Dedifferentiated amniotic fluid mesenchymal stem cell (primary cell): Measurements from ENCODE around the gene ERBB2.
A peak's percentile ranks its signal among the peaks of the same experiment; 100 is the strongest.

Experiments used
- DNase-seq: peaks from one replicate; pipeline ENCODE4 v3.0.0-alpha.2; 2016; ENCODE audit errors: extremely low spot score

The ERBB2 gene

GRCh38 chr17:39699818-39700147 lies at the start of gene ERBB2:
Gene ERBB2 (plus strand): TSS chr17:39700064. CDS start chr17:39700239, 175 bp downstream.
- DNase-seq, result peak; percentile 76

- no peak for DNase-seq
These were observed 49.7 kb upstream of the ERBB2 start for GRCh38 chr17:39650121-39650579.

DNA sequence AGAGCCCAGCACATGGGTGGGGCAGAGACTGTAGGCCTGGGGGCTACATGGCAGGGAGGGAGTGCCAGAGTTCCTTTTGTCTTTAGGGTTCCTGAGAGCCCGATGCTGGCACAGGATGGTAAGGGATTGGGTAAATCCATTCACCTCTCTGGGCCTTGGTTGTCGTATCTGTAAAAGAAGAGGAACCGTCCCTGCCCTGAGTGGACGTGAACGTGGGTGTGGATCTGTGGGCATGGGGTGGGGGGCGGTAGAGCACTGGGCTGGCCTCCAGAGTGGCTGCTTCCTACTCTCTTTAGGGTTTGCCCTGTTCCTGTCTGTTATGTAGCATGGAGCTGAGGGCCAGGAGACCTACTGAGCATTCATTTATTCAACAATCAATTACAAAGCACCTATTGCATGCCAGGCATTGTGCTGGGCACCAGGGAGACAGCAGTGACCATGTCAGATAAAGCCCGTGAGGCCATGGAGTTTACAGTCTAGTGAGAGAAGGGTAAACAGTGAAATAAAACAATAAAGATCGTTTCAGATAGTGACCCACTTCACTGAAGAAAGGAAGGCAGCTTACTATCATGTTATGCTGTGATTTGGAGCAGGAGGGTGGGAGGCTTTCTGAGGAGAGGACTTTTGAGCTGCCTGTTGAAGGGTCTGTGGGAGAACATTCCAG lies 47.8 kb upstream of the ERBB2 start:
- no peak for DNase-seq

DNA sequence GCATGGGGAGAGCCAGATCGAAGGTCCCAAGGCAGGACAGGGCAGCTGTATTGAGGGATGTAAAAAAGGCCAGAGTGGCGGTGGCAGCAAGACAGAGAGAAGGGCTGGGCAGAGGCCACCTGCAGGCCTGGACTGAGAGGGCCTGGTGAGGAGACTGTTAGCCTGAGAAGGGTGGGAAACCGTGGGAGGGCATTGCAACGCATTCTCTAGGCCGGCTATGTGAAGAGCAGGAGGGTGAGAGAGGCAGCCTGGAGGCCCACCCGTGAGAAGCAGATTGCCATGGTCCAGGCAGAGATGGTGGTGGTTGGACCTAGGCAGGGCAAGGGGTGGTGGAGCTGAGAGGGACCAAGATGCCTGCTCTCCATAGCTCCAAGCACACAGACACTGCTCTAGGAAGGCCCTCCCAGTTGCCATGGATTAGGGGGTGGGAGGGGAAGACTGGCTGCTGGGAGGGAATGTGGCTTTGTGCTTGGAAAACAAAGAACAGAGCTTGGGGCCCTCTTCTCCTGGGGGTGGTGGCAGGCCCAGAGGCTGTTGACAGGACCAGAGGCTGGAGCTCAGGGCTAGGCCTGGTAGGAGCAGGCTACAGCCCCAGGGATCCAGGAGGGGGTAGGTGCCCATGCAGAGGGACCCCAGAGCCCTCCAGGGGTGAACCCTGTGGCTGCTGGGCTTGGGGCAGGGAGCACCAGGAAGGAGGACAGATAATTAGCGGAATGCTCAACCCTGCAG lies 47.1 kb upstream of the ERBB2 start:
- no peak for DNase-seq

GRCh38 chr17:39653316-39653661 lies 46.6 kb upstream of the ERBB2 start:
- DNase-seq, result no peak

GRCh38 chr17:39653662-39654331 lies 46.1 kb upstream of the ERBB2 start:
- DNase-seq, result no peak

DNA sequence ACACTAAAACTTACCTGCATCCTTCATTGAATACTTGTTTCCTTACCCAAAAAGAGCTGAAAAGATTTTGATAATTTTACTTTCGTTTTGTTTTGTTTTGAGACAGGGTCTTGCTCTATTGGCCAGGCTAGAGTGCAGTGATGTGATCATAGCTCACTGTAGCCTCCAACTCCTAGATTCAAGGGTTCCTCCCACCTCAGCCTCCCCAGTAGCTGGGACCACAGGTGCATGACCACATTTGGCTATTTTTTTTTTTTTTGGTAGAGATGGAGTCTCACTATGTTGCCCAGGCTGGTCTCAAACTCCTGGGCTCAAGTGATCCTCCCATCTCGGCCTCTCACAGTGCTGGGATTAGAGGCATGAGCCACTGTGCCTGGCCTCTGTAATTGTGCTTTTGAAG lies 44.8 kb upstream of the ERBB2 start:
- no peak for DNase-seq

- no peak for DNase-seq
These were observed 41.5 kb upstream of the ERBB2 start for GRCh38 chr17:39658346-39658745.

- no peak for DNase-seq
These were observed 41.1 kb upstream of the ERBB2 start for GRCh38 chr17:39658760-39659159.

DNA sequence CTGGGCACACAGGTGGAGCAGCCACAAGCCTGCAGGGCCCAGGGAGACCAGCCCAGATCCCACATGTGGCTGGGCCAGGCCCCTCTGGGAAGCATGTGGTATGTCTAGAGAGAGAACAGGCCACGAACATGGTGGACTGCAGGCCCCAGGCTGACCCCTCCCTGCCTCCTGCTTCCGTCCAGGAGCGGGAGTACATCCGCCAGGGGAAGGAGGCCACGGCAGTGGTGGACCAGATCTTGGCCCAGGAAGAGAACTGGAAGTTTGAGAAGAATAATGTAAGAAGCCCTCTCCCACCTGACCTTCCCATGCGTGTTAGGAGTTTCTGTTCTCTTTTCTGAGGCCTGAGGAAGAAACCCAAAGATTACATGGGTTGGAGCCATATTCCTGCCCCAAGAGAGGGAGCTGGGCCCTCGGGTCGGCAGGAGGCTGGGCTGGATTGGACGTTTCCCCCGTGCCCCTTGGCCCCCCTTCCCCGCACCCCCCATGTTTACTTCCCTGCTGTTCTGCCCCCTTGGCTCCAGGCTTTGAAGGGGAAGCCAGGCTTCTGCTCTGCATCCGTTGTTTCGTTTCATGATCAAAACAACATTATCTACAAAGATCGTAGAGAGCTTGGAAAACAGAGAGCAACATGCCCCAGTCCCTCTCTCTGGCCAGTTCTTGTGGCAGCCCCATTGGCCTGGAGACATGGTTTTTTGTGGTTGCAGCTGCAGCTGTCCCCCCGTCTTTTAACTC lies 40.4 kb upstream of the ERBB2 start:
- DNase-seq, result no peak

- no peak for DNase-seq
These were observed 39.9 kb upstream of the ERBB2 start for GRCh38 chr17:39660011-39660360.

DNA sequence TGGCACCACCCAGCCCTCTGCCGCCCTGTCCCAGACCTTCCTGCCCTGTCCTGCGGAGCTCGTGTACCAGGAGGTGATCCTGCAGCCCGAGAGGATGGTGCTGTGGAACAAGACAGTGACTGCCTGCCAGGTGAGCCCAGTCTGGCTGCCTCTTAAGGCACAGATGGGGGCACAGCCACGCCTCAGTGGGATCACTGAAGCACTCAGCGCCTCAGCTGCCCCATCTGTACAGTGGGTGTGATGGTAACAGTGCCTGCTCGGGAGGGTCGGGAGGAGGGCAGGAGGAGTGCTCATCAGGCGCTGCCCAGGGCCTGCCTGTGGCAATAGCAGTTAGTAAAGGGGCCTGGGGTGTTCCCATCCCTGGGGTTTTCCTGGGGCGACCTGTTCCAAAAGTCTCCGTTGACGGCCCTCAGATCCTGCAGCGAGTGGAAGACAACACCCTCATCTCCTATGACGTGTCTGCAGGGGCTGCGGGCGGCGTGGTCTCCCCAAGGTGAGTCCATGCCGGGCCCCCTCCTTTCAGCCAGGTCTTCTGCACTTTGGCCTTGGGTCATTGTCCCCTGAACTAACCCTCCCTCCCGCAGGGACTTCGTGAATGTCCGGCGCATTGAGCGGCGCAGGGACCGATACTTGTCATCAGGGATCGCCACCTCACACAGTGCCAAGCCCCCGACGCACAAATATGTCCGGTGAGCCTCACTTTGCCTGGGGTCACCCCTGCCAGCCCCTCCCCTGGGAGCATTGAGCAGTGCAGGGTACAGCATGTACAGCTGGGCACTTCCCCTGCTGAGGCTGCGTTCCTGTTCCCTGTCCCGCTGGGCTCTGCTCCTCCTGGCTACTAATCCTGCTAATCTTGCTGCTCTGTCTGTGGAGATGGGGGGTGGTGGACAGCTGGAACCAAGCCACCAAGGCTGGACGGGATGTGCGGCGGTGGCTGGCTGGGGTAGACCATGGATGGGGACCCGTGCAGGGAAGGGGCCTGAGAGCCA lies 39.2 kb upstream of the ERBB2 start:
- DNase-seq, result no peak

- DNase-seq, result no peak
These were observed 37.9 kb upstream of the ERBB2 start for GRCh38 chr17:39661744-39662541.

DNA sequence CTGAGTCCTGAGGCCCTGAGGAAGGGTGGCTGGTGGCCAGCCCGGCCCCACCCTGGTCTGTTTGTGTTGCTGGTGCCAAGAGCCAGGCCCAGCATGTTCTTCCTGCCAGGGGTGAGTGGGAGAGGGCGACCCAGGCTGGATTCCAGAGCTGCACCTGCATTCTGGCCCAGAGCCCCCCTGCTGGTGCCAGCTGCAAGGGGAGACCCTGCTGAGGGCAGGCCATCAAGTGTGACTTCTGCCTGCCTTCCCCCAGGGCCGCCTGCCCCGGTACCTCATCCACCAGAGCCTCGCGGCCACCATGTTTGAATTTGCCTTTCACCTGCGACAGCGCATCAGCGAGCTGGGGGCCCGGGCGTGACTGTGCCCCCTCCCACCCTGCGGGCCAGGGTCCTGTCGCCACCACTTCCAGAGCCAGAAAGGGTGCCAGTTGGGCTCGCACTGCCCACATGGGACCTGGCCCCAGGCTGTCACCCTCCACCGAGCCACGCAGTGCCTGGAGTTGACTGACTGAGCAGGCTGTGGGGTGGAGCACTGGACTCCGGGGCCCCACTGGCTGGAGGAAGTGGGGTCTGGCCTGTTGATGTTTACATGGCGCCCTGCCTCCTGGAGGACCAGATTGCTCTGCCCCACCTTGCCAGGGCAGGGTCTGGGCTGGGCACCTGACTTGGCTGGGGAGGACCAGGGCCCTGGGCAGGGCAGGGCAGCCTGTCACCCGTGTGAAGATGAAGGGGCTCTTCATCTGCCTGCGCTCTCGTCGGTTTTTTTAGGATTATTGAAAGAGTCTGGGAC lies 37.1 kb upstream of the ERBB2 start:
- DNase-seq, result no peak

DNA sequence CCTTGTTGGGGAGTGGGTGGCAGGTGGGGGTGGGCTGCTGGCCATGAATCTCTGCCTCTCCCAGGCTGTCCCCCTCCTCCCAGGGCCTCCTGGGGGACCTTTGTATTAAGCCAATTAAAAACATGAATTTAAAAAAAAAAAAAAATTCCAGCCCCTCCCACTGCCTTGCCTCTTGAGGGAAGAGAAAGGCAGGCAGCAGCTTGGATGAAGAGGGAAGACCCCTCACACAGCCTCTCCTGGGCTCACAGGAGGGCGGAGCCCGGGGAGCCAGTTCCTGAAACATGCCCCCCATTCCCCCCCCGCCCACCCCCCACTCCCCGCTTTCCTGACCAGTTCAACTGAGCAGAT lies 36.5 kb upstream of the ERBB2 start:
- DNase-seq, result no peak

DNA sequence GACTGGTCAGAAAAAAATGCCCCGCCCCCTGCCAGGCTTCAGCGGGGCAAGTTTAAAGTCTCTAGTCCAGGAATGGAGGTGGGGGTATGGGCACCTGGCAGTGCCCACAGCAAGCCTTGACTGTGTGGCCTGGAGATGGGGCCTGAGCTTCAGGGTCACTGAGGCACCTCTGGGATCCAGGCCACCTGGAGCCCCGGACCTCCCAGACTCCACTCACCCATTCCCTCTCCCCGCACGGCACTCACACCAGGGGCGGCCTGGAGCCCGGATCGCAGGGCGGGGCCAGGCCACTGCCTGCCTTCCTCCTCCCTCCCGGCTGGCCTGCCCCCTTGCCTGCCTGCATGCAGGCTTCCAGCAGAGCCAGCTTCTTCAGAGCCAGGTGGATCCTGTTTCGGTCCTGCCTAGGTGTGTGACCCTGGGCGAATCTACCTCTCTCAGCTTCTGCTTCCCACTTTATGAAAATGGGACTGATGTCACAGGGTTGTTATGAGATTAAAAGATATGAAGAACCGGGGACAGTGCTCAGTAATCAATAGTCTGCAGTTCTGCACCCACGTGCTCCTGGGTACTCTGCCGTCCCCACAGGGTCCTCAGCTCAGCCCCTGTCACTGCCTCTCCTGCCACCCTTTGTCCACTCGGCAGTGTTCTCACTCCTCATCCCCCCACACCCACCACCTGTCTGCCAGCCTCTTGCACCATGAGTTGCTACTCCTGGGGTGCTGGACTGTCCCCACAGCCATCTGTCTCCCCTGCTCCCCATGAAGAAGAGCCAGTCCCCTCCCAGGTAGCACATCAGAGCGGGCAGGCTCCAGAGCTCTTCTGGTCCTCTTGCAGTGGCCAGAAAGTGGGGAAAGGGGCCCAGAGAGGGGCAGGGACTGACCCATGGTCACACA lies 35.9 kb upstream of the ERBB2 start:
- DNase-seq, result no peak

DNA sequence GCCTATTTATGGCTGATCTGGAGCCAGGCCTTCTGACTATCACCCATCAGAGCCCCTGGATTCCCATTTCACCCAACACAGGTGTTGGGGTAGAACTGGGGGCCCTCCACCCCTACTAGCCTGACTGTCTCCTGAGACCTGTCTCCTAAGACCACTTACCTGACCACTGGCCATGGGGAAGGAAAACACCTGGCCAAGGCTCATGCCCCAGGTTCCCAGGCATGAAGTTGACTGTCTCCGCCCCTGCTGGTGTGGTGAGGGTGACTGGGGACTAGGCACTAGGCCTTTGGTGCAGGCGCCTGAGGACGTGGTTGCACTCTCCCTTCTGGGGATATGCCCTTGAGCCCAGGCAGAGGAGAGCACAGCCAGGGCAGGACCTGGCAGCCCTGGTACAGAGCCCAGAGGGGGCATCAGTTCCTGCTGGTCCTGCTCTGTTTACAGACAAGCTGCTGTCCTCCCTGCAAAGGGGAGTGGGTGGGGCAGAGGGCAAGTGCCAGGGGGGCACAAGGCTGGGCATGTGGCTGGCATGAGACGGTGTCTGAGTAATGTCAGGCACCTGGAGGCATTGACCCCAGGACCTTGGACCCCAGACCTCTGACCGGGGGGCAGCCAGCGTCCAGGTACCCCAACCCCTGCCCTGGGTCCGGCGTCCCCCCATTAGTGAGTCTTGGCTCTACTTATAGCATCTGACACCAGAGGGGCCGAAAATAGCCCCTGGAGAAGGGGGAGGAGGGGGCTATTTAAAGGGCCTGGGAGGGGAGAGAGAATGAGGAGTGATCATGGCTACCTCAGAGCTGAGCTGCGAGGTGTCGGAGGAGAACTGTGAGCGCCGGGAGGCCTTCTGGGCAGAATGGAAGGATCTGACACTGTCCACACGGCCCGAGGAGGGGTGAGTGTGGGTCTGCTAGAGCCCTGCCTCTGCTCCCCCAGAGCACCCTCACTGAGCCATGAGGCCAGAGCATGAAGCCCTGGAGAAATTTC lies 35.0 kb upstream of the ERBB2 start, which contains the start of gene TCAP:
TCAP (plus strand) TSS at position 769 of the 981 bp plus-strand sequence; CDS start at position 780, 11 bp downstream.
- no peak for DNase-seq
